ENCODE measurements around the gene GPRIN3.

The GPRIN3 gene

DNA sequence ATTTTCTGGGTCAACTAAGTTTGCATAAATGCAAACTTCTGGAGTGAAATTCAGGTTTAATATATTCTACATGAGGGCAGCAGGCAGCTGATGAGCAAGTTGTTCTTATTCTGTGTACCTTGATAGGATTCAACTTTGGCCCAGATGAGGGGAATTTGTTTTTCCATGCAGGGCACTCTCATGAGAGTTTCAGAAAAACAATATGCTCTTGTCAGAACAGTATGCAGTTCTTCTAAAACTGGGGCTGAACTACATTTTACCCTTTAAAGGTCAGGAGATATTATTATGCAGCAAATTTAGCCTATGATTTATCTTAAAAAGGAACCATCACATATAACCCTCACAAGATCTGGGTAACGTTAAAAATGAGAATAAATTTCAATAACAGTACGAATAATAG lies 19.2 kb downstream of the GPRIN3 start:
- TF ChIP-seq, protein P1, sequence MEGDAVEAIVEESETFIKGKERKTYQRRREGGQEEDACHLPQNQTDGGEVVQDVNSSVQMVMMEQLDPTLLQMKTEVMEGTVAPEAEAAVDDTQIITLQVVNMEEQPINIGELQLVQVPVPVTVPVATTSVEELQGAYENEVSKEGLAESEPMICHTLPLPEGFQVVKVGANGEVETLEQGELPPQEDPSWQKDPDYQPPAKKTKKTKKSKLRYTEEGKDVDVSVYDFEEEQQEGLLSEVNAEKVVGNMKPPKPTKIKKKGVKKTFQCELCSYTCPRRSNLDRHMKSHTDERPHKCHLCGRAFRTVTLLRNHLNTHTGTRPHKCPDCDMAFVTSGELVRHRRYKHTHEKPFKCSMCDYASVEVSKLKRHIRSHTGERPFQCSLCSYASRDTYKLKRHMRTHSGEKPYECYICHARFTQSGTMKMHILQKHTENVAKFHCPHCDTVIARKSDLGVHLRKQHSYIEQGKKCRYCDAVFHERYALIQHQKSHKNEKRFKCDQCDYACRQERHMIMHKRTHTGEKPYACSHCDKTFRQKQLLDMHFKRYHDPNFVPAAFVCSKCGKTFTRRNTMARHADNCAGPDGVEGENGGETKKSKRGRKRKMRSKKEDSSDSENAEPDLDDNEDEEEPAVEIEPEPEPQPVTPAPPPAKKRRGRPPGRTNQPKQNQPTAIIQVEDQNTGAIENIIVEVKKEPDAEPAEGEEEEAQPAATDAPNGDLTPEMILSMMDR (IDR thresholded peaks at IDR 0.05) = no peak
- Mint-ChIP-seq H3K9me3 (peaks cover 8% of the 10 kb centered on the region), H3K27ac (no peak overlapping the region)

DNA sequence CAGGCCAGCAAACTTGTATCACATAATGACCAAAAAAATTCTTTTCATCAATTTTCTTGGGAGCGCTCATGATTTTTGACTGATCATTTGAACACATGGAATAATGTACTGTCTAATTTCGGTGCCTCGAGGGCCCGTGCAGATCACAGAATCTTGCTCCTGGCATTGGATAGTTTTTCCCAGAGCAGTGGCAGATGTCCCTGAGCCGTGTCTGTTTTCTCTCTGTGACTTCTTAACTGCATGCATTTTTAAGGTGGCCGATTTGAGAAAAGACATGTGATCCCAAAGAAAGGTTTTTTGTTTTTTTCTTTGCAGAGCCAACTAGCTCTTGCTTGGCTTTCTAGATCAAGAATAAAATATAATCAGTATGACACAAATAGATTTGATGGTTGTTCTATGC lies 19.7 kb downstream of the GPRIN3 start:
- H3K4me1 Mint-ChIP-seq = no peaks in the 10 kb centered on the region
- DNase-seq = no peak
- TF ChIP-seq, protein P1 (IDR thresholded peaks at IDR 0.05) = no peak
- peaks cover 3% of the 10 kb centered on the region for H3K27me3 Mint-ChIP-seq (ENCODE audit: low read depth, poor library complexity)
- H3K4me3 Mint-ChIP-seq = no peak overlapping the region
- no peaks in the 10 kb centered on the region for H3K36me3 Mint-ChIP-seq (ENCODE audit: low read depth)
- H3K27ac Mint-ChIP-seq = no peak overlapping the region
- peaks cover 8% of the 10 kb centered on the region for H3K9me3 Mint-ChIP-seq

More for the DNA sequence above, 19.2 kb downstream of the GPRIN3 start:
- H3K4me3 Mint-ChIP-seq = no peak overlapping the region
- peaks cover 3% of the 10 kb centered on the region for H3K27me3 Mint-ChIP-seq (ENCODE audit: low read depth, poor library complexity)
- no peaks in the 10 kb centered on the region for H3K36me3 Mint-ChIP-seq (ENCODE audit: low read depth)
- H3K4me1 Mint-ChIP-seq = no peaks in the 10 kb centered on the region
- no peak for DNase-seq

DNA sequence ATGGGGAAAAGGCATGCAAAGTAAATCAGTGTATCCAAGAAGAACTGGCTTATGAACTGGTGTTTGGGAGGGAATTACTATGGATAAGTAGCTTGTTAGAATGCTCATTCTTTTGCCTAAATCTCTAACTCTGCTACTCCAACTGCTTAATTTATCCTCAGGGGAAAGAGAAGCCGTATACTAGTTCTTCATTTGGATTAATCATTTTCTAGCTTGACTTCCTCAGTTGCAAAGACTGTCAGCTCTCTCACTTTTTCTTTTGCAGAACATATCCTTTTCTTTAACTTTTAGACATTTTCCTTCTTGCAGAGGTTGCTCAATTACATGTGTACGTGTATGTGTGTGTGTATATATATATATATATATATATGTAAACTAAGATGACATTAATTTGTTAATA lies 21.9 kb downstream of the GPRIN3 start:
- Mint-ChIP-seq H3K4me3 (no peak overlapping the region), H3K4me1 (no peaks in the 10 kb centered on the region), H3K27ac (no peak overlapping the region), H3K27me3 (ENCODE audit: low read depth, poor library complexity) (no peaks in the 10 kb centered on the region), H3K9me3 (no peaks in the 10 kb centered on the region), H3K36me3 (ENCODE audit: low read depth) (no peaks in the 10 kb centered on the region)
- DNase-seq = no peak
- TF ChIP-seq, protein P1 (IDR thresholded peaks at IDR 0.05) = no peak

DNA sequence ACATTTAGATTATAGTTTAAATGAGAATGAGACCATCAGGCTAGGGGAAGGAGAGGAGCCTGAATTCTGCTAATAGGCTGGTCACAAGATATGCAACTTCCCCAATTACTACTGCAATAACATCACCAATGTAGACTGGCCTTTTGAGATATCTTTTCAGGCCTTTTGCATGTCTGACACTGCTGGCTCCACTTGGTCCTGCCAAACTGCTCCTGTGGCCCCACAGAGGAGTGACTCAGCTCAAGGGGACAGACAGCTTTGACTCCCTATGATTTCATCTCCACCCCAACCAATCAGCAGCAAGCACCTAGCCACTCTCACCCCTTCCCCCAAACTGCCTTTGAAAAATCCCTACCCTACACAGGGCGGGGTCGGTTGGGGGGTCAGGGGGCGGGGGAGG lies 22.8 kb downstream of the GPRIN3 start:
- TF ChIP-seq, protein P1 (IDR thresholded peaks at IDR 0.05) = no peak
- H3K27me3 Mint-ChIP-seq (ENCODE audit: low read depth, poor library complexity) = no peaks in the 10 kb centered on the region
- H3K9me3 Mint-ChIP-seq = no peaks in the 10 kb centered on the region
- DNase-seq = no peak
- H3K4me1 Mint-ChIP-seq = no peaks in the 10 kb centered on the region
- no peak overlapping the region for H3K4me3 Mint-ChIP-seq
- H3K27ac Mint-ChIP-seq = no peak overlapping the region
- no peaks in the 10 kb centered on the region for H3K36me3 Mint-ChIP-seq (ENCODE audit: low read depth)

DNA sequence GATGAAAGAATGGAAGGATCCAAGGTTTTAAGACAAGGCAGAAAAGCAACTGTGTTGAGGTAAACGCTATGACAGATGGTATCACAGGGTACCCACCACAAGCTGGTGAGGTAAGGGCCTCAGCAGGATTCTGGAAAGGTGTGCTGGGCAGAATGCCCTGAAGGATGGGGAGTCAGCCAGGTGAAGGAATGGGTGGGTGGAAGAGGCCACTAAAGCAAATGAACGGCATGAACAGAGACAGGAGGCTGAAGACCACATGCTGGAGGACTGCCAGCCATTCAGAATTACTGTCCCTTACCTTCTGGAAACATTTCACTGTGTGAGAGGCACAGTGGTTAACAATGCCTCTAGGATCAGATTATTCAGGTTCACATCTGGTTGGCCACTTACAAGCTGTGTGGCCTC lies 23.6 kb downstream of the GPRIN3 start:
- H3K27ac Mint-ChIP-seq = no peak overlapping the region
- H3K4me3 Mint-ChIP-seq = no peak overlapping the region
- no peaks in the 10 kb centered on the region for H3K27me3 Mint-ChIP-seq (ENCODE audit: low read depth, poor library complexity)
- TF ChIP-seq, protein P1 (IDR thresholded peaks at IDR 0.05) = no peak
- no peaks in the 10 kb centered on the region for H3K4me1 Mint-ChIP-seq
- no peaks in the 10 kb centered on the region for H3K36me3 Mint-ChIP-seq (ENCODE audit: low read depth)
- no peaks in the 10 kb centered on the region for H3K9me3 Mint-ChIP-seq
- no peak for DNase-seq

DNA sequence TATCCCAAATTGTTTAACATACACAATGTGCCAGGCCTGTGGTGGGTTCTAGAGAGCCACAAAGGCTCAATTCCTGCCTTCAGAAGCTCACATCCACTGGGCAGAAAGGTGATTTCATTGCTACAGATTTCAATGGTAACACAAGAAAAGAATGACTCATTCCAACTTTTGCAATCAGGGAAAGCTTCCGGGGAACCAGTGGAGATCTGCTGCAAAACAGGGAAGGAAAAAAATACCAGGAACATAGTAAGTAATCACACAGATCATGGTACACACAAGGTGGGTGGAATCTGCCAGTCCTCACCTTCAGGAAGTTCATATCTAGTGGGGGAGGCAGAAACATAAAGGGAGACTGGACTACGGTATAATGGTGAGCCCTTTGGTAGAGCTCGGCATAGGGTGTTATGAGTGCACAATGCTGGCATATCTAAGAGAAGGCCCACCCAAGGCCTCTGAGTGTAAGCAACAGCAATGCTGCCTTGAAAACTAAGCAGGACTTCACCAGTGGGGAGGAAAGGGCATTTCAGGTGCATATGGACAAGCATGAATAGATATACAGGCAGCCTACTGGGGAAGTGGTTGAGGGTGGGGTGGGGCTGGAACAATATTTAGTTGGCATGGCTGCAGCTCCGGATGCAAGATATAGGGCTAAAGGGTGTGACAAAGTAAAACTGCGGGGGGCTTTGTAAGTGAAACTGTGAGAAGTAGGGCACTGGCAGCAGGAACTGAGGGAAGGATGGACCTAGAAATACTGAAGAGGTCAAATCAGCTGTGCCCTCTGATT lies 24.2 kb downstream of the GPRIN3 start:
- Mint-ChIP-seq H3K27me3 (ENCODE audit: low read depth, poor library complexity) (peaks cover 3% of the 10 kb centered on the region), H3K27ac (no peak overlapping the region), H3K4me1 (no peaks in the 10 kb centered on the region), H3K36me3 (ENCODE audit: low read depth) (no peaks in the 10 kb centered on the region), H3K4me3 (no peak overlapping the region), H3K9me3 (no peaks in the 10 kb centered on the region)
- no peak for DNase-seq
- TF ChIP-seq, protein P1 (IDR thresholded peaks at IDR 0.05) = no peak
